Mesodermal cell (in vitro differentiated cells): ENCODE measurements around the gene KCNH2.
A peak's percentile ranks its signal among the peaks of the same experiment; 100 is the strongest.

ENCODE experiments used
- H3K27ac ChIP-seq: 2 replicates; pipeline ENCODE4 v1.7.0; 2013; ENCODE audit warnings: mild to moderate bottlenecking, low read depth, low read length, moderate library complexity; ENCODE audit not compliant: severe bottlenecking
- H3K36me3 ChIP-seq: 2 replicates; pipeline ENCODE4 v1.7.1; 2013; ENCODE audit warnings: mild to moderate bottlenecking, low read length, moderate library complexity; ENCODE audit not compliant: control insufficient read depth, insufficient read depth
- H3K4me1 ChIP-seq: one replicate; pipeline ENCODE4 v1.7.1; 2013; ENCODE audit warnings: mild to moderate bottlenecking, low read length; ENCODE audit not compliant: insufficient read depth, control insufficient read depth, poor library complexity, severe bottlenecking
- H3K4me3 ChIP-seq: 2 replicates; pipeline ENCODE4 v1.7.0; 2013; ENCODE audit warnings: low read length, control low read depth, mild to moderate bottlenecking; ENCODE audit not compliant: insufficient read depth, poor library complexity, severe bottlenecking; ENCODE audit errors: extremely low read depth
- H3K9me3 ChIP-seq: 2 replicates; pipeline ENCODE4 v1.7.1; 2013; ENCODE audit warnings: mild to moderate bottlenecking, low read length, moderate library complexity; ENCODE audit not compliant: control insufficient read depth
- WGBS, 2 experiments: methylation state at CpG; one replicate each; pipeline ENCODE4 v1.1.5; 2013; ENCODE audit warnings: missing lambda C conversion rate in 2 of 2; ENCODE audit not compliant: insufficient coverage in 2 of 2; 5-methylcytosine and 5-hydroxymethylcytosine counted together

Gene KCNH2

DNA sequence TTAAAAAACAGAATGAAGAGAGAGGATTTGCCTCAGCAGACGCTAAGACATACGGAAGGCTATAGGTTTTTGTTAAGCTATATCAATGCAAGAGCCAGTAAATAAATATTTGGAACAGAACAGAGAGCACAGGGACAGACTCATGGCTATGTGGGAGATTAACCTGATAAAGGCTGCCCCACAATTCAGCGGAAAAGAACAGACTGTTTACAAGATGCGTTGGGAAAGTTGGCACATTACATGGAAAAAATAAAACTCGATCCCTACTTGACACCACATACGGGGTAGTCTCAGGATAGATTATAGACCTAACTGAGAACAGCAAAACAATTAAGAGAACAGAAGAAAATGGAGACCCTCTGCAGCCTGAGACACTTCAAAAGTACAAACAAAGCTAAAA, 10.8 kb downstream of the KCNH2 start:
- WGBS, 2 experiments = 85 to 88% methylated on average over 4 to 5 of the region's 6 CpGs
- Histone ChIP-seq H3K27ac (no peak overlapping the region), H3K4me1 (peaks cover 27% of the 10 kb centered on the region), H3K36me3 (no peaks in the 10 kb centered on the region), H3K4me3 (no peak overlapping the region), H3K9me3 (no peaks in the 10 kb centered on the region)

- H3K4me1 ChIP-seq = peaks cover 38% of the 10 kb centered on the region
Observed at GRCh38 chr7:150966002-150966401, 12.1 kb downstream of the KCNH2 start.

GRCh38 chr7:150965273-150965830, 12.8 kb downstream of the KCNH2 start:
- peaks cover 38% of the 10 kb centered on the region for H3K4me1 ChIP-seq
- H3K36me3 ChIP-seq = no peaks in the 10 kb centered on the region
- no peaks in the 10 kb centered on the region for H3K9me3 ChIP-seq
- no peak overlapping the region for H3K4me3 ChIP-seq
- 93 to 97% methylated on average over 12 to 16 of the region's 16 CpGs for WGBS, 2 experiments
- no peak overlapping the region for H3K27ac ChIP-seq

More at GRCh38 chr7:150966002-150966401, 12.1 kb downstream of the KCNH2 start:
- no peak overlapping the region for H3K27ac ChIP-seq
- H3K36me3 ChIP-seq = no peaks in the 10 kb centered on the region
- WGBS, 2 experiments = 75 to 88% methylated on average over 1 of the region's 1 CpG
- no peak overlapping the region for H3K4me3 ChIP-seq
- H3K9me3 ChIP-seq = no peaks in the 10 kb centered on the region

GRCh38 chr7:150964593-150965111, 13.5 kb downstream of the KCNH2 start:
- Histone ChIP-seq H3K4me1 (peaks cover 38% of the 10 kb centered on the region), H3K4me3 (no peak overlapping the region), H3K36me3 (no peaks in the 10 kb centered on the region), H3K9me3 (no peaks in the 10 kb centered on the region), H3K27ac (no peak overlapping the region)
- WGBS, 2 experiments = 65 to 66% methylated on average over 13 of the region's 16 CpGs

- Histone ChIP-seq H3K36me3 (no peaks in the 10 kb centered on the region), H3K4me3 (no peak overlapping the region), H3K9me3 (no peaks in the 10 kb centered on the region), H3K27ac (no peak overlapping the region), H3K4me1 (peaks cover 38% of the 10 kb centered on the region)
- 82 to 86% methylated on average over 13 to 14 of the region's 18 CpGs for WGBS, 2 experiments
Observed at GRCh38 chr7:150963707-150964559, 14.2 kb downstream of the KCNH2 start.

DNA sequence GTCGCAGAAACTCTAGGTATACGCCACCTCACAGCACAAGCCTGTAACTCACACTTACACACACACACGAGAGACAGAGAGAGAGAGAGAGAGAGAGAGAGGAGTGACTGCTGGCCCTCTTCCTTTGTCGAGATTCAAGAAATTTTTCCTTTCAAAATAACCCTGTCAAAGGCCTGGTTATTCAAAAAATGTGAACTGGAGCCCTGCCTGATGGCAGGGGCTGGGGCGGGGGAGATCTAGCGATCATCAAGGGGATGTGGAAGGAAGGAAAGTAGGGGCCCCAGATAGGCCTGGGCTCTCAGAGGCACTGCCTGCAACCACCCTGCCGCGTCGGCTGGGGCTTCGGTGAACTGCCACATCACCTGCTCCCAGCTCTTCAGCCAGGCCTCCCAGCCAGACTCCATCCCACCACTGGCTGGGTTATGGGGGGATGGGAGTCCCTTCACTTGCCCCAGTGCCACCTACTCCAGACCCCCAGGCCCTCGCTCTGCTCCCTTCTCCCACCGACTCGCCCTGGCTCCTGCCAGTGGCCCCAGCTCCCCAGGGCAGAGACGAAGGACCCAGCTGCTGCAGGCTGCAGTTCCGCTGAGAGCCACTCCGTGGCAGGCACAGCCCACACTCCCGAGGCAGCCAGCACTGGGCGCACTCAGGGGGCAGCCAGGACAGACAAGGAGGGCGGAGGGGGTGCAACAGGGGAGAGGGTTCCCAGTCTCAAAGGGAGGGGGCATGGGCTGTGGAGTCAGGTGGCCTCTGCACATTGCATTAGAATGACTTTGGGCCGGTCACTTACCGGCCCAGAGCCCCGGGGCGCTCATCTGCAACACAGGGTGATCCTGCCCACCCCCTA, 15.3 kb downstream of the KCNH2 start:
- no peaks in the 10 kb centered on the region for H3K36me3 ChIP-seq
- 34 to 42% methylated on average over 14 to 15 of the region's 23 CpGs for WGBS, 2 experiments
- H3K27ac ChIP-seq = peak overlapping the region; percentile 12
- H3K4me1 ChIP-seq = peaks cover 38% of the 10 kb centered on the region
- H3K4me3 ChIP-seq = no peak overlapping the region
- no peaks in the 10 kb centered on the region for H3K9me3 ChIP-seq

- WGBS, 2 experiments = 87 to 100% methylated on average over 1 to 2 of the region's 2 CpGs
- Histone ChIP-seq H3K4me3 (no peak overlapping the region), H3K9me3 (no peaks in the 10 kb centered on the region), H3K36me3 (no peaks in the 10 kb centered on the region), H3K27ac (peak overlapping the region; percentile 12), H3K4me1 (peaks cover 38% of the 10 kb centered on the region)
Observed at GRCh38 chr7:150962290-150962552, 15.9 kb downstream of the KCNH2 start.

DNA sequence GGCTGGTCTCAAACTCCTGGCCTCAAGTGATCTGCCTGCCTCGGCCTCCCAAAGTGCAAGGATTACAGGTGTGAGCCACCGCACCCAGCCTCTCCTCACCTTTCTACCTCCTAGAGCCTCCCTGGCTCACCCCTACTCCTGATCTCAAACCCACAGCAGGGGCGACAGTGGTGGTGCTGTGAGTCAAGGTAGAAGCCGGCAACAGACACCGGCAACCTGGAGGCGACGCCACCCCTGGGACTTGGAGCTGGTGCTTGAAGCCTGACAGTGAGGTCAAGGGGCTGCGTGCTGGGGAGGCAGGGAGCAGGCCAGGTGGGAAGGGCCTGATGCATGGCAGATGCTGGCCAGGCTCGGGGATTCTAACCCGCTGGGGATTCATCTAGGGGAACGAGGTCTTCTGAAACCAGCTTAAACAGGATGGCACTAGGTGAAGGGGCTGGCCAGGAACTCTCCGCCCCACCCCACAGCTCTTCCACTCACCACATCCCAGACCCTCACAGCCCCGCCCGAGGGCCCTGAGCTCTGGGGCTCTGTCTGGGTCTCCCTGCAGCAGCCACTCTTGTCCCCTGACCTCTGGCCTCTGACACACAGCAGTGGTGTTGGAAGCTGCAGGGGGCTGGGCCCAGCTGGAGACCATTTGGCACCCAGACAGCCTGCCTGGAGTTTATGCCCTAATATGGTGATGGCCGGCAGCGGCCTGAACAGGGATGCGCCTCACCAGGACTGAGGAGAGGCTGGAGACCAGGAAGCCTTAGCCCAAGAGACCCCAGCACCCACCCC, 16.4 kb downstream of the KCNH2 start:
- H3K4me3 ChIP-seq = no peak overlapping the region
- H3K9me3 ChIP-seq = no peaks in the 10 kb centered on the region
- peak overlapping the region; percentile 5 for H3K27ac ChIP-seq
- 87 to 89% methylated on average over 11 to 14 of the region's 17 CpGs for WGBS, 2 experiments
- H3K4me1 ChIP-seq = peaks cover 38% of the 10 kb centered on the region
- no peaks in the 10 kb centered on the region for H3K36me3 ChIP-seq

DNA sequence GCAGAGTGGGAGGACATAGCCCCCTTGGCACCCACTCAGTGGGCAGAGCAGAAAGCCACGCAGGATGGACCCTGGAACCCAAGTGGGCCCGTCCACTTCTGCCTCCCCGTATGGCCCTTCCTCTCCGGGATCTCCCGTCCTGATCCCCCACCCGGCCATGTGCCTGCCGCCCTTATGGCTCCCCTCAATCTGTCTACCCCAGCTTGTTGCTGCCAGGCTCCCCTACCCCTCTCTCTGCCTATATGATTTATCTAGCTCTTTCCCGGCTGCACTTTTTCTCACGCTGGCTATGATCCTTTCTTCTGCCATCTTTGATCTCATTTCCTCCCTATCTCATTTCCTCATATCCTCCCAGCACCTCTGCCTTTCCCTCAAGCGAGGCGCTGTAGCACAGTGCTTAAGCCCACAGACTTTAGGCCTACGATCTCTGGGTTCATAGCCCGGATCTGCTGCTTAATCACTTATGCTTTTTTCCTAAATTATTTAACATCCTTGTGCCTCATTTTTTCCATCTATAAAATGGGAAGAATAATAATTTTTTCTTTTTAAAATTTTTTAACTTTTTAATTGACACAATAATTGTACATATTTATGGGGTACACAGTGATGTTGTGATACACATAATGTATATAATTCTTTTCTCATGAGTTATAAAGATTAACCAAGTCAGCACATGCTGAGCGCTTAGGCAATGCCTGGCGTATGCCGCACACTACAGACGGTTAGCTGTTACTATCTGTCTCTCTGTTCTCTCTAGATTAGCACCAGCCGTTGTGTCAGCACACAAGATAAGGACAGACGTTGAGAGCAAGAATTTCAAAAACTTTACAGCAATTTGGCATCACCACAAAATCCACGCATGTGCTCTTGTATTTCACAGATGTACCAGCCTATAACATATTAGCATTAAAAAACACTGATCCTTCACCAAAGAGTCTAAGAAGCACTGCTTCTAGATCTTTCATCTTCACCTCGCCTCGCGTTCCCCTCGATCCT, 18.1 kb downstream of the KCNH2 start:
- Histone ChIP-seq H3K4me1 (peaks cover 31% of the 10 kb centered on the region), H3K27ac (no peak overlapping the region), H3K9me3 (no peaks in the 10 kb centered on the region), H3K36me3 (no peaks in the 10 kb centered on the region), H3K4me3 (no peak overlapping the region)
- 86 to 88% methylated on average over 21 to 23 of the region's 24 CpGs for WGBS, 2 experiments
